Natural killer cell (primary cell): ENCODE data around the gene VWDE. TPM values are rescaled to one million over a fixed set of nuclear protein-coding genes. Genes with fewer than 3 reads are reported as not detected.

Experiments used
- ATAC-seq, 3 donors: fragments of 150-1000 bp in 2 of 3; fragments of 200-7000 bp in 1 of 3; cut with Tn5 transposase; 1 replicate in 1 of 3; 2 replicates in 2 of 3; pipeline ENCODE4 v1.10.0; 2021; ENCODE audit warnings: mild to moderate bottlenecking in 2 of 3, moderate library complexity in 2 of 3
- DNase-seq, 2 donors: peaks; one replicate each; pipeline versions ENCODE4 v3.0.0 to v3.0.0-alpha.2; 2013 to 2021; ENCODE audit warnings: mixed read lengths in 1 of 2
- H3K27ac ChIP-seq: one replicate; pipeline ENCODE4 v1.5.1; 2013; ENCODE audit warnings: mild to moderate bottlenecking, low read length
- H3K27me3 ChIP-seq: one replicate; pipeline ENCODE4 v1.6.1; 2013; ENCODE audit warnings: low read length; ENCODE audit not compliant: control insufficient read depth, insufficient read depth
- H3K36me3 ChIP-seq: one replicate; pipeline ENCODE4 v1.6.1; 2013; ENCODE audit warnings: low read length; ENCODE audit not compliant: control insufficient read depth, insufficient read depth
- H3K4me1 ChIP-seq: one replicate; pipeline ENCODE4 v1.6.1; 2013; ENCODE audit warnings: low read length; ENCODE audit not compliant: control insufficient read depth, insufficient read depth
- H3K4me3 ChIP-seq: one replicate; pipeline ENCODE4 v1.5.1; 2013; ENCODE audit warnings: low read length
- H3K9me3 ChIP-seq: one replicate; pipeline ENCODE4 v1.6.1; 2013; ENCODE audit warnings: low read length; ENCODE audit not compliant: control insufficient read depth, insufficient read depth
- H3K27ac Mint-ChIP-seq, 2 donors: one replicate each; pipeline ENCODE4 v1.8.0; 2022; ENCODE audit warnings: mild to moderate bottlenecking in 2 of 2, mixed read lengths in 2 of 2, moderate library complexity in 1 of 2
- H3K27me3 Mint-ChIP-seq, 2 donors: one replicate each; pipeline ENCODE4 v1.8.0; 2022; ENCODE audit warnings: low read depth in 2 of 2, mixed read lengths in 2 of 2
- H3K36me3 Mint-ChIP-seq: one replicate; pipeline ENCODE4 v1.8.0; 2022; ENCODE audit warnings: mixed read lengths
- H3K4me1 Mint-ChIP-seq, 2 donors: one replicate each; pipeline ENCODE4 v1.8.0; 2022; ENCODE audit warnings: mixed read lengths in 2 of 2
- H3K4me3 Mint-ChIP-seq: one replicate; pipeline ENCODE4 v1.8.0; 2022; ENCODE audit warnings: mild to moderate bottlenecking, moderate library complexity, mixed read lengths
- H3K9me3 Mint-ChIP-seq, 2 donors: one replicate each; pipeline ENCODE4 v1.8.0; 2022; ENCODE audit warnings: mixed read lengths in 2 of 2
- CTCF ChIP-seq: fragments of 200-600 bp; IDR thresholded peaks from one replicate; pipeline ENCODE4 v1.8.0; 2022; ENCODE audit warnings: antibody characterized with exemption
- WGBS: methylation state at CpG from one replicate; pipeline ENCODE4 v1.1.7; 2013; ENCODE audit warnings: missing lambda C conversion rate; ENCODE audit not compliant: insufficient coverage; 5-methylcytosine and 5-hydroxymethylcytosine counted together
- intact Hi-C: fragments of 100-400 bp; cut with micrococcal nuclease; formaldehyde crosslinking; loops from one replicate; pipeline ENCODE4 v1.14.2; 2022
- total RNA-seq, 4 donors: library from RNA; stranded (reverse); fragments of 120-200 nt in 1 of 4; gene quantifications; one replicate each; pipeline versions ENCODE4 v1.2.3 to v1.2.4, GENCODE V29; 2013 to 2022

The VWDE gene
- total RNA-seq, 3 donors from 2014 or later (not counting 1 experiment from before 2014, with no cell fraction given): 0.09 TPM; not detected in 2

- no peak overlapping the region for H3K27ac Mint-ChIP-seq
- peaks cover 0 to 3% of the 10 kb centered on the region in 2 donors for H3K27me3 Mint-ChIP-seq
Measured at GRCh38 chr7:12320241-12320986, 83.3 kb downstream of the VWDE start.

GRCh38 chr7:12317675-12318074, 86.0 kb downstream of the VWDE start:
- H3K36me3 Mint-ChIP-seq: no peaks in the 10 kb centered on the region
- no peak overlapping the region for H3K27ac Mint-ChIP-seq
- H3K27me3 Mint-ChIP-seq: peaks cover 3 to 9% of the 10 kb centered on the region in 2 donors
- Histone ChIP-seq H3K4me1 (no peaks in the 10 kb centered on the region), H3K27me3 (no peaks in the 10 kb centered on the region), H3K36me3 (no peaks in the 10 kb centered on the region), H3K4me3 (no peak overlapping the region), H3K9me3 (no peaks in the 10 kb centered on the region), H3K27ac (no peak overlapping the region)
- ATAC-seq (no peak), DNase-seq (no peak)
- no peak overlapping the region for H3K4me3 Mint-ChIP-seq
- WGBS: 83% methylated on average over 1 of the region's 1 CpG
- H3K4me1 Mint-ChIP-seq: no peaks in the 10 kb centered on the region
- no peak for TF ChIP-seq CTCF
- H3K9me3 Mint-ChIP-seq: no peaks in the 10 kb centered on the region
- intact Hi-C loops: no loop called here

More at GRCh38 chr7:12320241-12320986, 83.3 kb downstream of the VWDE start:
- Histone ChIP-seq H3K4me1 (no peaks in the 10 kb centered on the region), H3K27ac (no peak overlapping the region), H3K36me3 (no peaks in the 10 kb centered on the region), H3K4me3 (no peak overlapping the region), H3K9me3 (no peaks in the 10 kb centered on the region), H3K27me3 (no peaks in the 10 kb centered on the region)
- DNase-seq (no peak), ATAC-seq (no peak)
- intact Hi-C loops: loop anchor here (5.0 kb wide), 1 partner anchor 893 kb away; no protein-coding TSS in a partner anchor
- H3K4me1 Mint-ChIP-seq: no peaks in the 10 kb centered on the region
- no peak overlapping the region for H3K4me3 Mint-ChIP-seq
- 79% methylated on average over 2 of the region's 2 CpGs for WGBS
- no peaks in the 10 kb centered on the region for H3K36me3 Mint-ChIP-seq
- H3K9me3 Mint-ChIP-seq: no peaks in the 10 kb centered on the region
- TF ChIP-seq CTCF: no peak

DNA sequence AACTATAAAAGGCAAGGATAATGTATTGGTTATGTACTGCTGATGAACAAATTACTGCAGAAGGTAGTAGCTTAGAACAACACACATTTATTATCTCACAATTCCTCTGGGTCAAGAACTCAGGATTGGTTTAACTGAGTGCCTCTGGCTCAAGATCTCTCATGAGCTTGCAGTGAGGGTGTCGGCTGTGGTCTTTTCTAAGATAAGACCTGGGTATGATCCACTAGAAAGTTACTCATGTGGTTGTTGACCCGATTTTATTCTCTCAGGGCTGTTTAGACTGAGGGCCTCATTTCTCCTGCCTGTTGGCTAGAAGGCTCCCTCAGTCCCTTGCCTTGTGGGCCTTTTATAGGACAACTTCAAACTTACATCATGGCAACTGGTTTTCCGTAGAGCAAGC, 86.7 kb downstream of the VWDE start:
- ATAC-seq (no peak), DNase-seq (no peak)
- H3K27me3 Mint-ChIP-seq: peaks cover 3 to 9% of the 10 kb centered on the region in 2 donors
- no peak overlapping the region for H3K4me3 Mint-ChIP-seq
- no peaks in the 10 kb centered on the region for H3K9me3 Mint-ChIP-seq
- no peak for TF ChIP-seq CTCF
- Histone ChIP-seq H3K4me3 (no peak overlapping the region), H3K4me1 (no peaks in the 10 kb centered on the region), H3K27ac (no peak overlapping the region), H3K36me3 (no peaks in the 10 kb centered on the region), H3K27me3 (no peaks in the 10 kb centered on the region), H3K9me3 (no peaks in the 10 kb centered on the region)
- H3K27ac Mint-ChIP-seq: no peak overlapping the region
- intact Hi-C loops: no loop called here
- no peaks in the 10 kb centered on the region for H3K36me3 Mint-ChIP-seq
- WGBS: 81% methylated on average over 2 of the region's 3 CpGs
- H3K4me1 Mint-ChIP-seq: no peaks in the 10 kb centered on the region

DNA sequence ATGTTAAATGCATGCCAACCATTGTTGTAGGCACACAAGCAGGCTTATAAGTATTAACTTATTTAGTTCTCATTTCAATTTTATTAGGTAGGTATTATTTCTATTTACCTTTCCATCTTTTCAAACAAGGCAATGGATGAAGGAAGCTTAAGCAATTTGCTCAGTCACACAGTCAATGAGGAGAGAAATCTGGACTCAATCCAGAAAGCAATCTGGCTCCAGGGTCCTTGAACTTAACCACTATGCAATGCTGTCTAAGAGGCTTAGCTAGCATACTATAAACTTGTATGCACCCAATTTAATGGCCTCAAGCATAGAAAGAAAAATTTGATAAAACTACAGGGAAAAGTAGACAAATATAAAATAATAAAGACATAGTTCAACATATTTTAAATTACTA, 88.6 kb downstream of the VWDE start:
- Histone ChIP-seq H3K36me3 (no peaks in the 10 kb centered on the region), H3K4me1 (no peaks in the 10 kb centered on the region), H3K27ac (no peak overlapping the region), H3K9me3 (no peaks in the 10 kb centered on the region), H3K4me3 (no peak overlapping the region), H3K27me3 (no peaks in the 10 kb centered on the region)
- no peak overlapping the region for H3K27ac Mint-ChIP-seq
- ATAC-seq (no peak), DNase-seq (no peak)
- intact Hi-C loops: no loop called here
- H3K36me3 Mint-ChIP-seq: no peaks in the 10 kb centered on the region
- no peak overlapping the region for H3K4me3 Mint-ChIP-seq
- H3K9me3 Mint-ChIP-seq: no peaks in the 10 kb centered on the region
- H3K4me1 Mint-ChIP-seq: no peaks in the 10 kb centered on the region
- TF ChIP-seq CTCF: no peak
- peaks cover 7 to 9% of the 10 kb centered on the region in 2 donors for H3K27me3 Mint-ChIP-seq
